Esophagus (tissue), 2 donors: ENCODE results near the gene UBE2K. TPM values are rescaled to one million over a fixed set of nuclear protein-coding genes. Genes with fewer than 3 reads are reported as not detected.

ENCODE experiments used
- H3K27ac ChIP-seq, 2 donors: one replicate each; pipeline ENCODE4 v1.5.1; 2013; ENCODE audit warnings: low read depth in 2 of 2, mild to moderate bottlenecking in 2 of 2, inconsistent platforms in 1 of 2, low read length in 1 of 2, moderate library complexity in 1 of 2
- H3K27me3 ChIP-seq, 2 donors: one replicate each; pipeline ENCODE4 v1.6.1; 2013; ENCODE audit warnings: low read length in 2 of 2, control low read depth in 1 of 2, mild to moderate bottlenecking in 1 of 2; ENCODE audit not compliant: insufficient read depth in 2 of 2, control insufficient read depth in 1 of 2
- H3K36me3 ChIP-seq, 2 donors: one replicate each; pipeline ENCODE4 v1.6.1; 2013; ENCODE audit warnings: low read length in 1 of 2; ENCODE audit not compliant: control insufficient read depth in 2 of 2, insufficient read depth in 2 of 2
- H3K4me1 ChIP-seq, 2 donors: one replicate each; pipeline ENCODE4 v1.6.1; 2013; ENCODE audit warnings: low read length in 1 of 2; ENCODE audit not compliant: control insufficient read depth in 2 of 2, insufficient read depth in 2 of 2
- H3K4me3 ChIP-seq, 2 donors: one replicate each; pipeline ENCODE4 v1.5.1; 2013; ENCODE audit warnings: low read length in 2 of 2, mild to moderate bottlenecking in 2 of 2, low read depth in 1 of 2, moderate library complexity in 1 of 2
- H3K9me3 ChIP-seq, 2 donors: one replicate each; pipeline ENCODE4 v1.6.1; 2013; ENCODE audit warnings: mild to moderate bottlenecking in 2 of 2, low read depth in 1 of 2, low read length in 1 of 2, moderate library complexity in 1 of 2; ENCODE audit not compliant: control insufficient read depth in 2 of 2, insufficient read depth in 1 of 2
- WGBS, 2 donors: extraction: QIAGEN DNeasy Blood & Tissue Kit; methylation state at CpG; one replicate each; pipeline ENCODE4 v1.1.7; 2013; 5-methylcytosine and 5-hydroxymethylcytosine counted together
- polyA plus RNA-seq, 2 donors: library from polyadenylated mRNA; stranded (reverse); fragments of 200-250 nt; gene quantifications; one replicate each; pipeline ENCODE4 v1.2.3, GENCODE V29; 2013
- donor health status: healthy with polysubstance abuse.
- donor health status: Bipolar disorder and iron deficiency.

Gene UBE2K
- polyA plus RNA-seq, 2 donors: 33.7 to 41.8 TPM

- WGBS, 2 donors: 90 to 91% methylated on average over 2 of the region's 2 CpGs
- no peaks in the 10 kb centered on the region for H3K27me3 ChIP-seq
- H3K9me3 ChIP-seq: no peaks in the 10 kb centered on the region
- H3K27ac ChIP-seq: no peak overlapping the region
- H3K4me1 ChIP-seq: no peaks in the 10 kb centered on the region
- no peaks in the 10 kb centered on the region for H3K36me3 ChIP-seq
- H3K4me3 ChIP-seq: no peak overlapping the region
Measured at GRCh38 chr4:39741401-39741800, 43.5 kb downstream of the UBE2K start.

- Histone ChIP-seq H3K27ac (no peak overlapping the region), H3K4me1 (no peaks in the 10 kb centered on the region), H3K36me3 (no peaks in the 10 kb centered on the region), H3K9me3 (no peaks in the 10 kb centered on the region), H3K27me3 (no peaks in the 10 kb centered on the region), H3K4me3 (no peak overlapping the region)
- 83 to 84% methylated on average over 1 of the region's 1 CpG for WGBS, 2 donors
Measured at GRCh38 chr4:39745920-39746319, 48.0 kb downstream of the UBE2K start.

- Histone ChIP-seq H3K4me3 (no peak overlapping the region), H3K27me3 (no peaks in the 10 kb centered on the region), H3K36me3 (peaks cover 0 to 2% of the 10 kb centered on the region in 2 donors), H3K9me3 (no peaks in the 10 kb centered on the region), H3K27ac (no peak overlapping the region), H3K4me1 (no peaks in the 10 kb centered on the region)
- 74 to 78% methylated on average over 3 of the region's 3 CpGs for WGBS, 2 donors
Measured at GRCh38 chr4:39750216-39750615, 52.3 kb downstream of the UBE2K start.

GRCh38 chr4:39754309-39754708, 56.4 kb downstream of the UBE2K start:
- Histone ChIP-seq H3K4me3 (no peak overlapping the region), H3K9me3 (no peaks in the 10 kb centered on the region), H3K4me1 (no peaks in the 10 kb centered on the region), H3K27me3 (no peaks in the 10 kb centered on the region), H3K27ac (no peak overlapping the region), H3K36me3 (peaks cover 0 to 4% of the 10 kb centered on the region in 2 donors)
- 86 to 90% methylated on average over 6 of the region's 6 CpGs for WGBS, 2 donors

- Histone ChIP-seq H3K4me1 (no peaks in the 10 kb centered on the region), H3K4me3 (no peak overlapping the region), H3K27me3 (no peaks in the 10 kb centered on the region), H3K9me3 (no peaks in the 10 kb centered on the region), H3K27ac (no peak overlapping the region), H3K36me3 (peaks cover 0 to 4% of the 10 kb centered on the region in 2 donors)
- 96 to 98% methylated on average over 2 of the region's 2 CpGs for WGBS, 2 donors
Measured at GRCh38 chr4:39756159-39756558, 58.2 kb downstream of the UBE2K start.

- 92 to 94% methylated on average over 6 of the region's 6 CpGs for WGBS, 2 donors
- no peak overlapping the region for H3K4me3 ChIP-seq
- H3K36me3 ChIP-seq: peaks cover 0 to 7% of the 10 kb centered on the region in 2 donors
- H3K4me1 ChIP-seq: no peaks in the 10 kb centered on the region
- no peaks in the 10 kb centered on the region for H3K27me3 ChIP-seq
- no peak overlapping the region for H3K27ac ChIP-seq
- H3K9me3 ChIP-seq: no peaks in the 10 kb centered on the region
Measured at GRCh38 chr4:39758176-39758575, 60.2 kb downstream of the UBE2K start.

- 89 to 91% methylated on average over 4 of the region's 4 CpGs for WGBS, 2 donors
- Histone ChIP-seq H3K36me3 (peaks cover 0 to 7% of the 10 kb centered on the region in 2 donors), H3K27me3 (no peaks in the 10 kb centered on the region), H3K27ac (no peak overlapping the region), H3K4me3 (no peak overlapping the region), H3K4me1 (no peaks in the 10 kb centered on the region), H3K9me3 (no peaks in the 10 kb centered on the region)
Measured at GRCh38 chr4:39759569-39759968, 61.6 kb downstream of the UBE2K start.

- H3K27me3 ChIP-seq: no peaks in the 10 kb centered on the region
- no peak overlapping the region for H3K4me3 ChIP-seq
- no peaks in the 10 kb centered on the region for H3K9me3 ChIP-seq
- H3K4me1 ChIP-seq: no peaks in the 10 kb centered on the region
- H3K27ac ChIP-seq: no peak overlapping the region
- WGBS, 2 donors: 88 to 92% methylated on average over 4 of the region's 4 CpGs
- peaks cover 0 to 7% of the 10 kb centered on the region in 2 donors for H3K36me3 ChIP-seq
Measured at GRCh38 chr4:39761005-39761667, 63.2 kb downstream of the UBE2K start.

- no peaks in the 10 kb centered on the region for H3K27me3 ChIP-seq
- H3K4me1 ChIP-seq: no peaks in the 10 kb centered on the region
- 89 to 91% methylated on average over 9 of the region's 9 CpGs for whole genome bisulfite sequencing, 2 donors
- no peak overlapping the region for H3K27ac ChIP-seq
- H3K36me3 ChIP-seq: peaks cover 0 to 5% of the 10 kb centered on the region in 2 donors
- H3K9me3 ChIP-seq: no peaks in the 10 kb centered on the region
- no peak overlapping the region for H3K4me3 ChIP-seq
Measured at GRCh38 chr4:39763714-39764572, 66.0 kb downstream of the UBE2K start.
